GM18867 (cell line): Measurements from ENCODE around the gene UNC5A.

Source experiments
- ATAC-seq: cut with Tn5 transposase; IDR thresholded peaks from one replicate; pipeline ENCODE4 v1.9.1; 2021; ENCODE audit warnings: mild to moderate bottlenecking, moderate library complexity; ENCODE audit not compliant: unreplicated experiment

Gene UNC5A

GRCh38 chr5:176890455-176891330 is 80.3 kb downstream of the UNC5A start:
- ATAC-seq: no peak

GRCh38 chr5:176891331-176891958 is 81.1 kb downstream of the UNC5A start:
- no peak for ATAC-seq

- ATAC-seq: no peak
Observed at GRCh38 chr5:176892663-176893062, 82.3 kb downstream of the UNC5A start.

DNA sequence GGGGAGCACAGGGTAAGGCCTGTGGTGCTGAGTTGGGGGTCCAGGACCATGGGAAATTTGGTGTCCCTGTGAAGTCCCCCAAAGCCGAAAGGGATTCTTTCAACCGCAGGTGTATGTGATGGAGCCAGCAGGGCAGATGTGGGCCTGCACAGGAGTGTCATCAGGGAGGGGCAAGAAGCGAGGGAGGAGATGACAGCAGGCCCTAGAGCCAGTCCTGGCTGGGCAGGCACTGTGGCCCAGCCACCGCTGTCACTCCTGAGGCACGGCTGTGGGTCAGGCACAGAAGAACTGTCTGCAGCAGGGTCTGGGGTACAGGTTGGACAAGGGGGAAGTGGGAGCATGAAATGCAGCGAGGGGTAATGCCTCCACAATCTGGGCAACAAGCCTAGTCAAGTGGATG is 83.9 kb downstream of the UNC5A start:
- ATAC-seq: no peak

DNA sequence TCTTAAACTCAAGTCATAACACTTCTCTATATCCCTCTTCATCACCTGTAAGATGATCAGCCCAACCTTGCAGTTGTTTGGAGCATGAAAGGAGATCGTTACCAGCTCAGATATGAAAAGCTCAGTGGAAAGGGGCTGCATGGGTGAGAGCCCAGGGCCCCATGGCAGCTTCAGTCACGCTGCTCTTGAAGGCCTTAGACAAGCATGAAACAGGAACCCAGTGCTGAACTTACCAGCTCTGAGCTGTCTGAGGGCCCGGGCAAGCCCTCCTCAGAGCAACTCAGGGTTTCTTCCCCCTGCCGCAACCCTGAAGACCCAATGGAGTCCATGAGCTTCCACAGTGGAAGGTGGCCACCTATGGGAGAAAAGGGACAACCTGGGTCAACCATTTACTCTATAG is 85.5 kb downstream of the UNC5A start:
- ATAC-seq: no peak

GRCh38 chr5:176897263-176897662 is 86.9 kb downstream of the UNC5A start:
- ATAC-seq: no peak

DNA sequence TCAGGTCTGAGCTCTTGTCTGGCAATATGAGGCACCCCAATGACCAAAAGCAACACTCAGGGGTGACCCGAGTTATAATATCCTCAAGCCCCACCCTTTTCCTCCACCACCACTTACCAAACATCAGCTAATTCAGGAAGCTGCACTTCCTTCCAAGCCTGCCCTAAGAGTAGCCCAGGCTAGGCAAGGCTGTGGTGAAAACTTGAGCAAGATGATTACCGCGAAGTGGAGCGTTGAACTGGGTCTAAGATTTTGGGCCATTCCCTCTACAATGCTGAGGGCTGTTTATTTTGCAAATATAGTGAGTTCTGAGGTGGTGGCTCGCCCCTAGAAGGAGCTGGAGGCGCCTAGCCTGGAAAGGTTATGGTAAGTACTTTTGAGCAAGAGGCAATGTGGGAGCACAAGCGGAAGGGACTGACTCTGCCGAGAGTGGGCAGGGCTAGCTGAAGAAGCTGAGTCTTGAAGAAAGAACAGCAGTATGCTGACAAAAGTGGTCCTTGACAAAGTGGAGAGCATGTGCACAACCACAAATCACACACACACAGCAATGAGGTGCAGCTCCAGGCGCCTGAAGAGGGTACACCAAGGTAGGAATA is 89.0 kb downstream of the UNC5A start, which contains the start of gene HK3:
Gene HK3 (minus strand): TSS at position 51 of the 596 bp plus-strand sequence. CDS start 3,187 bp downstream, outside the sequence.
- ATAC-seq: no peak

GRCh38 chr5:176899946-176900779 is 89.8 kb downstream of the UNC5A start:
- no peak for ATAC-seq

DNA sequence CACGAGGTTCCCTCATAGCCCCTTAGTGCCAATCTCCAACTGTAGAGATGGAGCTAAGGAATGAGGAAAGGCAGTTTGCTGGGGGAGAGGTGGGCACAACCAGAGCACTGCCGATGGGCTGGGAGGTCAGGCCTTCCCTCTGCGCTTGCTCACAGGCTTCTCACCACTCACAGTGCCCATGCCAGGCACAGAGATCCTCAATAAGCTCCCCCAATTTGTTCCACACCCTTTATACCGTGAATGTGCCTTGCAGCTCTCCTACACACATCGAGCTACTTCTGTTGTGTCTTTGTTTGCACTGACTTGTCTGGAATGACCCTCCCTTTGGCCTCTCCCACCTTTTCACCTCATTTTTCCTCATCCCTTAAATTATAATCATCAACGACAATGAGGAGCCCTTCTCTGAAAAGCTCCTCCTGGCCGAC is 90.4 kb downstream of the UNC5A start:
- no peak for ATAC-seq

DNA sequence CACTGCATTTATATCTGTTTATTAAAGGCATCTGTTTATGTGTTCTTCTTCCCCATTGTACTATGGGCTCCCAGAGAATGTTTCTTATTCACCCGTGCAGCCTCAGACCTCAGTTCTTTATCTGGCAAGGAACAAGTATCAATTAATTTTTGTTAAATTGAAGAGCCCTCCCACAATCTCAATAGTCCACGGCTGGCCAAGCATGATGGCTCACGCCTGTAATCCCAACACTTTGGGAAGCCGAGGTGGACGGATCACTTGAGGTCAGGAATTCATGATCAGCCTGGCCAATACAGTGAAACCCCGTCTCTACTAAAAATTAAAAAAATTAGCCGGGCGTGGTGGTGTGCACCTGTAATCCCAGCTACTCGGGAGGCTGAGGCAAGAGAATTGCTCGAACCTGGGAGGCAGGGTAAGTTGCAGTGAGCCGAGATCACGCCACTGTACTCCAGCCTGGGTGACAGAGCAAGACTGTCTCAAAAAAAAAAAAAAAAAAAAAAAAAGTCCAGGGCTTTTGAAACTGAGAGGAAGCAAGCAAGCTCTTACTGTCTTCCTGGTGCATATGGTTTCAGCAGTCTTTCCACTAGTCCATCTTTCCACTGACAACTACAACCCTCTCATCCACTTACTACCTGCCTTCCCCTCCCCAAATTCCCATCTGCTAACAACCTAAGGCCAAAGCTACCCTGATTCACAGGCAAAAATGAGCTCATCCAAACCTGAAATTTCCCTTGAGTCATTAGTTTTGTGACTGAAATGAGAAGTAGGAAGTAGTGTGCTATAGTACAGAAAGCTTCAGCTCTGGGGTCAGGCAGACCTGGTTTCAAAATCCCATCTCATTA is 91.1 kb downstream of the UNC5A start:
- no peak for ATAC-seq

GRCh38 chr5:176902102-176902814 is 91.9 kb downstream of the UNC5A start:
- no peak for ATAC-seq

GRCh38 chr5:176902911-176903664 is 92.7 kb downstream of the UNC5A start:
- no peak for ATAC-seq

DNA sequence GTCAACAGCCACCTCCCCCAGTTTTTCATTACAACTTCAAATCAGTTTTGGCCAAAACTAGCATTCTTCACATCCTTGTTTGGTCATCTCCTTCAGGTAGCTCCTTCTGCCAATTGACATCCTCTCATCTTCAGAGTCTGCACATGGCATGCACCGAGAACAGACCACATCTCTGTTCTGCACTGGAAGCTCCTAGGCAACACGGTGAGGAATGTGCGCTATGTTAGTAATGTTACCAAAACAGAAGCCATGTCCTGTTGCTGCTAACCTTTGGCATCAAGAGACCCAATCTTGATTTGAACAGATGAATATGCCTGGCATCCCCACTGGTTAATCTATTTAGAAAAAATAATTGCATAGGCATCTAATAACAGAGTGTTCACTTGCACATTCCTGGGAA is 93.9 kb downstream of the UNC5A start:
- ATAC-seq: no peak

- no peak for ATAC-seq
Observed at GRCh38 chr5:176906126-176906525, 95.8 kb downstream of the UNC5A start.

GRCh38 chr5:176906796-176907195 is 96.4 kb downstream of the UNC5A start:
- no peak for ATAC-seq

DNA sequence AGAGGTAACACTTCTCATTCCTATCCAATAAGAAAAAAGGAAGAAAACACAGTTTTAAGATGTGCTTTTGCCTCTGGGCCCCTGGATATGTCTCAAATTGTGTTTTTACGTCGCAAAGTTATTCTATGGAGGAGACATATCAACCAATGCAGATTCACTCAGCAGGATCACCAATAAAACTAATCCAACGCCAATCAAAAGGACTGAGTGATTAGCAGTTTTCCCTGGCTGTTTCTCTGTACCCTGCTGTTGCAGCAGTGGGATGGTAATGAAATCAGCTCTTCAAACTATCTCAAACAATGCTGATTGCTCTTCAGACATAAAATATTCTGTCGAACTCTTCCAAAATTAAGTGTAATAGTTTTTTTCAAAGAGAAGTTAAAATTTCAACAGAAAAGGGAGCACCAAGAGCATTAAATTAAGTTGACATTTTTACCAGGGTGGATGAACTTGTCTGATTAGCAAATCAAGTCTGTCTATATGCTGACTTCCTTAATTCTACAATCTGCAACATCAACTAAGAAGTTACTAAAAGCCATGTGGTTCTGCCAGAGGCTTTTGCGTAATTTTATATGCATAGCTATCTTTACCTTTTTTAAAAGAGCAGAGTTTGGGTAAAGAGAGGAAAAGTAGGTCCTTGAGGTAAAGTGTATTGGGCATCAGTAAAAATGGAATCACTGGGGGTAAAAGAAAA is 98.5 kb downstream of the UNC5A start:
- ATAC-seq: no peak

GRCh38 chr5:176912115-176912514 is 101.8 kb downstream of the UNC5A start:
- no peak for ATAC-seq

DNA sequence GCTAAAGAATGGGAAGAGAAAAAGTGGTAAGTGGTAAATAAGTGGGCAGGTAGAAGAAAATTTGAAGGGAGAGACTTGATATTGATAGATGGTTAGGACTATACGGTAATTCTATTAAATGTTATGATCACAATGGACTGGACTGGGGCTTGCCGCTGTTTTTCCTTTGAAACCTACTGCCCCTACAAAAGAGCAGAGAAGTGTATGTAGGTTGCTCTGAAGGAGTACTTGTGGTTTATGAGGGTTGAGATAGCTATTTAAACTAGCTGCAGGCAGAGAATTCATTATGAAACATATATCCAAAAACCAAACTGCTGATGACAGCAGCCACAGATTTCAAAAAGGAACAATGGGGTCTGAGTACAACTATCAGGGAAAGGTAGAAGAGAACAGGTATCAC is 105.5 kb downstream of the UNC5A start:
- ATAC-seq: no peak
